Measurements from ENCODE around the gene POLR2H.

GRCh38 chr3:184378651-184379357, 17.3 kb downstream of the POLR2H start:
- no peak for TF ChIP-seq CTCF (IDR thresholded peaks at IDR 0.05)
- TF ChIP-seq POLR2A (IDR thresholded peaks at IDR 0.05), result no peak
